Mesendoderm (in vitro differentiated cells): ENCODE results near the gene MRPL27.

Source experiments
- DNase-seq: peaks from one replicate; pipeline ENCODE4 v3.0.0; 2013
- H2AK5ac ChIP-seq: 2 replicates; pipeline ENCODE4 v1.6.1; 2013; ENCODE audit warnings: low read length, inconsistent platforms
- H2BK120ac ChIP-seq: 2 replicates; pipeline ENCODE4 v1.6.1; 2013; ENCODE audit warnings: low read depth, mild to moderate bottlenecking, low read length, moderate library complexity, mixed read lengths
- H2BK15ac ChIP-seq: replicated peaks from 2 replicates; pipeline ENCODE4 v1.6.1; 2013; ENCODE audit warnings: low read depth, mild to moderate bottlenecking, moderate library complexity
- H2BK5ac ChIP-seq: 2 replicates; pipeline ENCODE4 v1.6.1; 2013; ENCODE audit warnings: low read length, inconsistent platforms
- H3K18ac ChIP-seq: 2 replicates; pipeline ENCODE4 v1.6.1; 2013; ENCODE audit warnings: mild to moderate bottlenecking, low read length, mixed read lengths
- H3K23ac ChIP-seq: one replicate; pipeline ENCODE4 v1.6.1; 2013; ENCODE audit warnings: low read length
- H3K27ac ChIP-seq: 2 replicates; pipeline ENCODE4 v1.5.1; 2013; ENCODE audit warnings: low read depth, mild to moderate bottlenecking, inconsistent platforms, low read length, moderate library complexity
- H3K27me3 ChIP-seq: 2 replicates; pipeline ENCODE4 v1.6.1; 2013; ENCODE audit warnings: low read length, control low read depth, mild to moderate bottlenecking, inconsistent platforms; ENCODE audit not compliant: insufficient read depth, poor library complexity
- H3K36me3 ChIP-seq: 2 replicates; pipeline ENCODE4 v1.6.1; 2013; ENCODE audit warnings: low read length, inconsistent platforms; ENCODE audit not compliant: control insufficient read depth, insufficient read depth
- H3K4ac ChIP-seq: one replicate; pipeline ENCODE4 v1.6.1; 2013; ENCODE audit warnings: low read depth, mild to moderate bottlenecking, low read length, moderate library complexity
- H3K4me1 ChIP-seq: 2 replicates; pipeline ENCODE4 v1.6.1; 2013; ENCODE audit warnings: low read depth, low read length, inconsistent platforms; ENCODE audit not compliant: control insufficient read depth
- H3K4me2 ChIP-seq: 2 replicates; pipeline ENCODE4 v1.6.1; 2013; ENCODE audit warnings: low read length
- H3K4me3 ChIP-seq: 2 replicates; pipeline ENCODE4 v1.5.1; 2013; ENCODE audit warnings: mild to moderate bottlenecking, low read length
- H3K56ac ChIP-seq: one replicate; pipeline ENCODE4 v1.6.1; 2013; ENCODE audit warnings: low read length
- H3K79me1 ChIP-seq: 2 replicates; pipeline ENCODE4 v1.6.1; 2013; ENCODE audit warnings: low read length, inconsistent platforms
- H3K79me2 ChIP-seq: 2 replicates; pipeline ENCODE4 v1.6.1; 2013; ENCODE audit warnings: mild to moderate bottlenecking, low read length; ENCODE audit not compliant: control insufficient read depth, insufficient read depth
- H3K9ac ChIP-seq: 2 replicates; pipeline ENCODE4 v1.6.1; 2013; ENCODE audit warnings: low read length, inconsistent platforms
- H4K5ac ChIP-seq: one replicate; pipeline ENCODE4 v1.6.1; 2013; ENCODE audit warnings: low read length
- H4K8ac ChIP-seq: one replicate; pipeline ENCODE4 v1.6.1; 2013; ENCODE audit warnings: low read depth, mild to moderate bottlenecking, control low read depth, low read length, moderate library complexity
- WGBS: extraction: QIAGEN DNeasy Blood & Tissue Kit; methylation state at CpG from one replicate; pipeline ENCODE4 v1.1.7; 2013; ENCODE audit warnings: low lambda C conversion rate, missing lambda C conversion rate; ENCODE audit not compliant: insufficient coverage; ENCODE audit errors: extremely low coverage; 5-methylcytosine and 5-hydroxymethylcytosine counted together

Gene MRPL27

GRCh38 chr17:50349243-50349600 is 23.8 kb downstream of the MRPL27 start:
- no CpG with 5 or more reads among the region's 5 CpGs for WGBS
- DNase-seq = no peak
- no peak overlapping the region for H2BK5ac ChIP-seq

GRCh38 chr17:50348522-50349242 is 24.3 kb downstream of the MRPL27 start:
- Histone ChIP-seq H3K23ac (no peak overlapping the region), H2AK5ac (no peak overlapping the region), H3K27me3 (no peaks in the 10 kb centered on the region), H3K79me2 (no peaks in the 10 kb centered on the region), H4K5ac (no peak overlapping the region), H3K9ac (no peak overlapping the region), H3K36me3 (no peaks in the 10 kb centered on the region), H3K56ac (no peak overlapping the region), H3K27ac (no peak overlapping the region), H3K4ac (no peak overlapping the region), H4K8ac (no peak overlapping the region), H3K79me1 (peaks cover 6% of the 10 kb centered on the region), H3K4me3 (no peak overlapping the region), H3K4me2 (no peak overlapping the region), H2BK120ac (no peak overlapping the region), H2BK15ac (no peak overlapping the region), H2BK5ac (no peak overlapping the region), H3K4me1 (peaks cover 10% of the 10 kb centered on the region), H3K18ac (no peak overlapping the region)
- no CpG with 5 or more reads among the region's 7 CpGs for WGBS
- no peak for DNase-seq

More at GRCh38 chr17:50349243-50349600, 23.8 kb downstream of the MRPL27 start:
- no peak overlapping the region for H3K56ac ChIP-seq
- no peaks in the 10 kb centered on the region for H3K27me3 ChIP-seq
- no peak overlapping the region for H4K8ac ChIP-seq
- peaks cover 6% of the 10 kb centered on the region for H3K79me1 ChIP-seq
- H3K27ac ChIP-seq = no peak overlapping the region
- H3K4ac ChIP-seq = no peak overlapping the region
- H3K4me2 ChIP-seq = no peak overlapping the region
- H3K79me2 ChIP-seq = no peaks in the 10 kb centered on the region
- peaks cover 10% of the 10 kb centered on the region for H3K4me1 ChIP-seq
- H3K9ac ChIP-seq = no peak overlapping the region
- no peak overlapping the region for H2BK120ac ChIP-seq
- no peak overlapping the region for H2BK15ac ChIP-seq
- H2AK5ac ChIP-seq = no peak overlapping the region
- no peak overlapping the region for H4K5ac ChIP-seq
- no peak overlapping the region for H3K23ac ChIP-seq
- H3K36me3 ChIP-seq = no peaks in the 10 kb centered on the region
- H3K18ac ChIP-seq = no peak overlapping the region
- H3K4me3 ChIP-seq = no peak overlapping the region

- peaks cover 6% of the 10 kb centered on the region for H3K79me1 ChIP-seq
- H3K9ac ChIP-seq = no peak overlapping the region
- H3K27me3 ChIP-seq = no peaks in the 10 kb centered on the region
- H3K56ac ChIP-seq = no peak overlapping the region
- no peak overlapping the region for H3K4me2 ChIP-seq
- H2AK5ac ChIP-seq = no peak overlapping the region
- DNase-seq = peak; percentile 43
- H3K4me3 ChIP-seq = no peak overlapping the region
- H3K27ac ChIP-seq = no peak overlapping the region
- H3K4ac ChIP-seq = no peak overlapping the region
- no peak overlapping the region for H4K5ac ChIP-seq
- WGBS = no CpG with 5 or more reads among the region's 3 CpGs
- H2BK5ac ChIP-seq = no peak overlapping the region
- H2BK15ac ChIP-seq = no peak overlapping the region
- H4K8ac ChIP-seq = no peak overlapping the region
- no peaks in the 10 kb centered on the region for H3K36me3 ChIP-seq
- H3K4me1 ChIP-seq = peaks cover 10% of the 10 kb centered on the region
- no peak overlapping the region for H2BK120ac ChIP-seq
- peak overlapping the region; percentile 24 for H3K23ac ChIP-seq
- no peak overlapping the region for H3K18ac ChIP-seq
- no peaks in the 10 kb centered on the region for H3K79me2 ChIP-seq
Measured at GRCh38 chr17:50347894-50348291, 25.1 kb downstream of the MRPL27 start.

GRCh38 chr17:50347117-50347893 is 25.7 kb downstream of the MRPL27 start:
- Histone ChIP-seq H3K79me2 (no peaks in the 10 kb centered on the region), H2BK15ac (no peak overlapping the region), H3K27ac (no peak overlapping the region), H2BK5ac (no peak overlapping the region), H2BK120ac (no peak overlapping the region), H3K23ac (no peak overlapping the region), H4K5ac (no peak overlapping the region), H3K27me3 (no peaks in the 10 kb centered on the region), H3K4me3 (peak overlapping the region; percentile 23), H3K4me2 (peak overlapping the region; percentile 52), H3K9ac (peak overlapping the region; percentile 87), H3K79me1 (peaks cover 6% of the 10 kb centered on the region), H4K8ac (no peak overlapping the region), H3K4ac (no peak overlapping the region), H3K18ac (peak overlapping the region; percentile 32), H3K56ac (peak overlapping the region; percentile 98), H3K36me3 (no peaks in the 10 kb centered on the region), H3K4me1 (peaks cover 10% of the 10 kb centered on the region), H2AK5ac (no peak overlapping the region)
- no CpG with 5 or more reads among the region's 17 CpGs for WGBS
- DNase-seq = peak; percentile 50

- no peak overlapping the region for H2AK5ac ChIP-seq
- peak overlapping the region; percentile 70 for H3K18ac ChIP-seq
- no peak overlapping the region for H4K5ac ChIP-seq
- H3K4me2 ChIP-seq = peak overlapping the region; percentile 52
- WGBS = no CpG with 5 or more reads among the region's 57 CpGs
- no peak overlapping the region for H2BK15ac ChIP-seq
- H3K9ac ChIP-seq = peak overlapping the region; percentile 87
- no peaks in the 10 kb centered on the region for H3K36me3 ChIP-seq
- no peak overlapping the region for H3K23ac ChIP-seq
- H3K4me3 ChIP-seq = peak overlapping the region; percentile 23
- H4K8ac ChIP-seq = peak overlapping the region; percentile 58
- no peaks in the 10 kb centered on the region for H3K79me2 ChIP-seq
- H3K79me1 ChIP-seq = peaks cover 6% of the 10 kb centered on the region
- peaks cover 10% of the 10 kb centered on the region for H3K4me1 ChIP-seq
- H2BK120ac ChIP-seq = peak overlapping the region; percentile 39
- no peaks in the 10 kb centered on the region for H3K27me3 ChIP-seq
- peak; percentile 55 for DNase-seq
- H2BK5ac ChIP-seq = no peak overlapping the region
- peak overlapping the region; percentile 73 for H3K4ac ChIP-seq
- H3K56ac ChIP-seq = peak overlapping the region; percentile 98
- peak overlapping the region; percentile 72 for H3K27ac ChIP-seq
Measured at GRCh38 chr17:50346313-50347116, 26.5 kb downstream of the MRPL27 start.
